IMR-90 (cell line): Measurements from ENCODE around the gene NCBP2L. TPM values are rescaled to one million over a fixed set of nuclear protein-coding genes. Genes with fewer than 3 reads are reported as not detected.

Experiments
- ATAC-seq: fragments of 200-7000 bp; cut with Tn5 transposase; 2 replicates; pipeline ENCODE4 v1.9.1; 2020; ENCODE audit warnings: low read depth, mild to moderate bottlenecking, moderate library complexity
- BruUV-seq: library from RNA; stranded (reverse); fragments of 400-500 nt; replicated peaks from 2 replicates; lab custom pipeline; 2021; lab: Mats Ljungman, UMichigan
- CTCF ChIA-PET: fragments of 300-600 bp; formaldehyde crosslinking; extraction: SDS; loops from one replicate; lab custom pipeline; 2021; ENCODE audit warnings: antibody characterized with exemption; lab: Yijun Ruan, JAX
- POLR2A ChIA-PET: fragments of 300-600 bp; sonication (Branson Sonifier 250); formaldehyde crosslinking; loops from one replicate; lab custom pipeline; 2022; ENCODE audit warnings: antibody characterized with exemption; ENCODE audit not compliant: unreplicated experiment; lab: Charles Lee
- DNase-seq: peaks from one replicate; pipeline ENCODE4 v3.0.0; 2013
- H2AFZ ChIP-seq: replicated peaks from 2 replicates; pipeline ENCODE3; 2013; ENCODE audit warnings: low read length, mild to moderate bottlenecking; ENCODE audit not compliant: poor library complexity
- H2AK5ac ChIP-seq: 2 replicates; pipeline ENCODE4 v1.6.1; 2013; ENCODE audit warnings: low read depth, low read length, inconsistent platforms
- H2AK9ac ChIP-seq: replicated peaks from 2 replicates; pipeline ENCODE3; 2013; ENCODE audit warnings: mild to moderate bottlenecking, low read depth, low read length, moderate library complexity; ENCODE audit not compliant: poor library complexity
- H2BK120ac ChIP-seq: 2 replicates; pipeline ENCODE4 v1.6.1; 2013; ENCODE audit warnings: low read depth, low read length, inconsistent platforms
- H2BK15ac ChIP-seq: 3 replicates; pipeline ENCODE4 v1.6.1; 2013; ENCODE audit warnings: low read depth, low read length, inconsistent platforms
- H2BK20ac ChIP-seq: 2 replicates; pipeline ENCODE4 v1.6.1; 2013; ENCODE audit warnings: low read depth, mild to moderate bottlenecking, inconsistent platforms, low read length, moderate library complexity
- H2BK5ac ChIP-seq: 2 replicates; pipeline ENCODE4 v1.6.1; 2013; ENCODE audit warnings: mild to moderate bottlenecking, low read depth, low read length, inconsistent platforms; ENCODE audit not compliant: poor library complexity, severe bottlenecking
- H3K14ac ChIP-seq: replicated peaks from 2 replicates; pipeline ENCODE4 v1.6.1; 2013; ENCODE audit warnings: low read depth, low read length, inconsistent platforms
- H3K18ac ChIP-seq: 2 replicates; pipeline ENCODE4 v1.6.1; 2013; ENCODE audit warnings: low read depth, low read length, control low read depth
- H3K23ac ChIP-seq: 2 replicates; pipeline ENCODE4 v1.6.1; 2013; ENCODE audit warnings: low read depth, low read length, inconsistent platforms
- H3K27ac ChIP-seq: 2 replicates; pipeline ENCODE4 v1.5.1; 2013; ENCODE audit warnings: mild to moderate bottlenecking, control low read depth, low read length; ENCODE audit not compliant: insufficient read depth
- H3K27me3 ChIP-seq: 2 replicates; pipeline ENCODE4 v1.6.1; 2013; ENCODE audit warnings: low read length; ENCODE audit not compliant: control insufficient read depth, insufficient read depth
- H3K36me3 ChIP-seq: 2 replicates; pipeline ENCODE4 v1.6.1; 2013; ENCODE audit warnings: low read length, mixed read lengths; ENCODE audit not compliant: control insufficient read depth, insufficient read depth
- H3K4ac ChIP-seq: 2 replicates; pipeline ENCODE4 v1.6.1; 2013; ENCODE audit warnings: low read depth, low read length, inconsistent platforms
- H3K4me1 ChIP-seq: 2 replicates; pipeline ENCODE4 v1.6.1; 2013; ENCODE audit warnings: low read length, mixed read lengths; ENCODE audit not compliant: control insufficient read depth, insufficient read depth
- H3K4me2 ChIP-seq: 2 replicates; pipeline ENCODE4 v1.6.1; 2013; ENCODE audit warnings: low read depth, mild to moderate bottlenecking, control low read depth, low read length, moderate library complexity
- H3K4me3 ChIP-seq: 2 replicates; pipeline ENCODE4 v1.5.1; 2013; ENCODE audit warnings: low read depth, mild to moderate bottlenecking, control low read depth, low read length, moderate library complexity; ENCODE audit not compliant: insufficient read depth
- H3K56ac ChIP-seq: 2 replicates; pipeline ENCODE4 v1.6.1; 2013; ENCODE audit warnings: low read length, inconsistent platforms; ENCODE audit not compliant: insufficient read depth; ENCODE audit errors: extremely low read depth
- H3K79me1 ChIP-seq, 2 experiments: 2 replicates each; pipeline ENCODE4 v1.6.1; 2013; ENCODE audit warnings: low read length in 2 of 2, inconsistent platforms in 1 of 2, low read depth in 1 of 2
- H3K9ac ChIP-seq: 2 replicates; pipeline ENCODE4 v1.6.1; 2013; ENCODE audit warnings: low read depth, low read length, control low read depth
- H3K9me1 ChIP-seq: 2 replicates; pipeline ENCODE4 v1.6.1; 2013; ENCODE audit warnings: low read length, inconsistent platforms; ENCODE audit not compliant: insufficient read depth
- H3K9me3 ChIP-seq: 2 replicates; pipeline ENCODE4 v1.6.1; 2013; ENCODE audit warnings: low read length; ENCODE audit not compliant: control insufficient read depth, insufficient read depth
- H4K20me1 ChIP-seq: 2 replicates; pipeline ENCODE4 v1.6.1; 2013; ENCODE audit warnings: low read length, inconsistent platforms; ENCODE audit not compliant: insufficient read depth
- H4K5ac ChIP-seq: 2 replicates; pipeline ENCODE4 v1.6.1; 2013; ENCODE audit warnings: mild to moderate bottlenecking, low read depth, low read length, control low read depth
- H4K8ac ChIP-seq, 2 experiments: 2 replicates each; pipeline ENCODE4 v1.6.1; 2013; ENCODE audit warnings: low read depth in 2 of 2, low read length in 2 of 2, control low read depth in 1 of 2, inconsistent platforms in 1 of 2
- H4K91ac ChIP-seq: 2 replicates; pipeline ENCODE4 v1.6.1; 2013; ENCODE audit warnings: low read depth, low read length, inconsistent platforms; ENCODE audit not compliant: insufficient read depth
- CEBPB ChIP-seq: IDR thresholded peaks from 2 replicates; pipeline ENCODE4 v1.6.1; 2012; ENCODE audit warnings: low read depth, low read length, improper control_type of control experiment
- MAZ ChIP-seq: IDR thresholded peaks from 2 replicates; pipeline ENCODE4 v1.6.1; 2012; ENCODE audit warnings: low read depth, mild to moderate bottlenecking, low read length, improper control_type of control experiment, moderate library complexity, borderline replicate concordance
- MXI1 ChIP-seq: IDR thresholded peaks from 2 replicates; pipeline ENCODE4 v1.6.1; 2012; ENCODE audit warnings: low read depth, mild to moderate bottlenecking, low read length, moderate library complexity, borderline replicate concordance
- NFE2L2 ChIP-seq: fragments of 150-350 bp; IDR thresholded peaks from 2 replicates; pipeline ENCODE4 v1.6.1; 2016; ENCODE audit warnings: low read depth, mild to moderate bottlenecking, low read length
- POLR2A ChIP-seq: IDR thresholded peaks from 2 replicates; pipeline ENCODE4 v1.6.1; 2012; ENCODE audit warnings: mild to moderate bottlenecking, low read depth, low read length
- WGBS, 2 experiments: methylation state at CpG; one replicate each; pipeline versions ENCODE4 v1.1.5 to v1.1.7; 2013; ENCODE audit warnings: missing lambda C conversion rate in 2 of 2; ENCODE audit not compliant: insufficient read length in 1 of 2; ENCODE audit errors: extremely low coverage in 2 of 2; 5-methylcytosine and 5-hydroxymethylcytosine counted together
- dilution Hi-C: fragments of 300-500 bp; cut with HindIII; formaldehyde crosslinking; loops from one replicate; pipeline ENCODE4 v1.14.3; 2018; ENCODE audit warnings: low sequenced_read_pairs; ENCODE audit not compliant: unreplicated experiment
- in situ Hi-C: fragments of 300-500 bp; cut with MboI; formaldehyde crosslinking; loops from 3 replicates; pipeline ENCODE4 v1.14.3; 2019; ENCODE audit warnings: low sequenced_read_pairs, inconsistent platforms, mixed read lengths
- intact Hi-C: fragments of 100-400 bp; cut with micrococcal nuclease; formaldehyde crosslinking; loops from 2 replicates; pipeline ENCODE4 v1.10.0; 2022
- polyA plus RNA-seq, 3 experiments: library from polyadenylated mRNA; depleted of rRNA; stranded (reverse); fragments of >200 nt; gene quantifications; 2 replicates each; pipeline ENCODE4 v1.2.3, GENCODE V29; 2012; ENCODE audit warnings: low replicate concordance in 1 of 3
- total RNA-seq: library from RNA; depleted of rRNA; stranded (reverse); fragments of >200 nt; gene quantifications from 2 replicates; pipeline ENCODE4 v1.2.3, GENCODE V29; 2012
- TF ChIP-seq, protein P1 (sequence below): conservative IDR thresholded peaks from 2 replicates; pipeline ENCODE4 v1.5.1; 2012; ENCODE audit warnings: mild to moderate bottlenecking, low read depth, low read length, improper control_type of control experiment
- TF ChIP-seq, protein P2 (sequence below): fragments of 150-350 bp; IDR thresholded peaks from 2 replicates; pipeline ENCODE4 v1.6.1; 2016; ENCODE audit warnings: low read depth, mild to moderate bottlenecking, low read length, moderate library complexity, borderline replicate concordance

The NCBP2L gene
- total and polyA plus RNA-seq, 2 of the 4 experiments (the other 2 are of a cell fraction), result not detected

DNA sequence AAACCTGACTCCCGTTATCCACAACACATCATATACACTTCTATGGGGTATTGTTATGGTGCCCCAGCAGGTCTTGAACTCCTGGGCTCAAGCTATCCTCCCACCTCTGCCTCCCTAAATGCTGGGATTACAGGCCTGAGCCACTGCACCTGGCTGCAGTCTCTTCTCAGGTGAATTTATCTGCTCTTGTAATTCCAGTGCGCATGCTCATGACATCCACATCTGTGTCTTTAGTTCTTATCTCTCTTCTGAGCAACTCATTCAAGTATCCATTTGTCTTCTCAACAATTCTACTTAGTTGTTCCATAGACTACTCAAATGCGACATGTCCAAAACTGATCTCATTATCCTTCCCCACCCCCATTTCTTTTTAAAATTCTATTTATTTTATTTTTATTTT, 27.6 kb downstream of the NCBP2L start:
- TF ChIP-seq MXI1 (no peak), MAZ (no peak), NFE2L2 (no peak), CEBPB (no peak), POLR2A (no peak)
- TF ChIP-seq, protein P1, sequence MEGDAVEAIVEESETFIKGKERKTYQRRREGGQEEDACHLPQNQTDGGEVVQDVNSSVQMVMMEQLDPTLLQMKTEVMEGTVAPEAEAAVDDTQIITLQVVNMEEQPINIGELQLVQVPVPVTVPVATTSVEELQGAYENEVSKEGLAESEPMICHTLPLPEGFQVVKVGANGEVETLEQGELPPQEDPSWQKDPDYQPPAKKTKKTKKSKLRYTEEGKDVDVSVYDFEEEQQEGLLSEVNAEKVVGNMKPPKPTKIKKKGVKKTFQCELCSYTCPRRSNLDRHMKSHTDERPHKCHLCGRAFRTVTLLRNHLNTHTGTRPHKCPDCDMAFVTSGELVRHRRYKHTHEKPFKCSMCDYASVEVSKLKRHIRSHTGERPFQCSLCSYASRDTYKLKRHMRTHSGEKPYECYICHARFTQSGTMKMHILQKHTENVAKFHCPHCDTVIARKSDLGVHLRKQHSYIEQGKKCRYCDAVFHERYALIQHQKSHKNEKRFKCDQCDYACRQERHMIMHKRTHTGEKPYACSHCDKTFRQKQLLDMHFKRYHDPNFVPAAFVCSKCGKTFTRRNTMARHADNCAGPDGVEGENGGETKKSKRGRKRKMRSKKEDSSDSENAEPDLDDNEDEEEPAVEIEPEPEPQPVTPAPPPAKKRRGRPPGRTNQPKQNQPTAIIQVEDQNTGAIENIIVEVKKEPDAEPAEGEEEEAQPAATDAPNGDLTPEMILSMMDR, result no peak
- TF ChIP-seq, protein P2, sequence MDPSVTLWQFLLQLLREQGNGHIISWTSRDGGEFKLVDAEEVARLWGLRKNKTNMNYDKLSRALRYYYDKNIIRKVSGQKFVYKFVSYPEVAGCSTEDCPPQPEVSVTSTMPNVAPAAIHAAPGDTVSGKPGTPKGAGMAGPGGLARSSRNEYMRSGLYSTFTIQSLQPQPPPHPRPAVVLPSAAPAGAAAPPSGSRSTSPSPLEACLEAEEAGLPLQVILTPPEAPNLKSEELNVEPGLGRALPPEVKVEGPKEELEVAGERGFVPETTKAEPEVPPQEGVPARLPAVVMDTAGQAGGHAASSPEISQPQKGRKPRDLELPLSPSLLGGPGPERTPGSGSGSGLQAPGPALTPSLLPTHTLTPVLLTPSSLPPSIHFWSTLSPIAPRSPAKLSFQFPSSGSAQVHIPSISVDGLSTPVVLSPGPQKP, result no peak
- intact Hi-C loops (no loop called here), in situ Hi-C loops (no loop called here), dilution Hi-C loops (no loop called here)
- Histone ChIP-seq H3K4ac (no peak overlapping the region), H2AFZ (no peak overlapping the region), H3K4me1 (no peaks in the 10 kb centered on the region), H3K4me3 (no peak overlapping the region), H4K8ac (no peak overlapping the region), H3K79me1 (no peaks in the 10 kb centered on the region), H3K56ac (no peak overlapping the region), H2BK5ac (no peak overlapping the region), H4K5ac (no peak overlapping the region), H2AK9ac (no peak overlapping the region), H3K27me3 (no peaks in the 10 kb centered on the region; the same call in 1 of the 2 replicates), H3K9me3 (no peaks in the 10 kb centered on the region), H3K9ac (no peak overlapping the region), H3K14ac (no peak overlapping the region), H3K27ac (no peak overlapping the region), H3K4me2 (no peak overlapping the region), H4K20me1 (no peaks in the 10 kb centered on the region), H2BK15ac (no peak overlapping the region), H3K23ac (no peak overlapping the region), H2BK120ac (no peak overlapping the region), H3K18ac (no peak overlapping the region), H4K91ac (no peak overlapping the region), H3K9me1 (no peaks in the 10 kb centered on the region), H2BK20ac (no peak overlapping the region), H3K36me3 (no peaks in the 10 kb centered on the region), H2AK5ac (no peak overlapping the region)
- DNase-seq (no peak), ATAC-seq (no peak)
- ChIA-PET CTCF (no interaction called here), POLR2A (no interaction called here)
- no TSS peak for BruUV-seq
- 100% methylated on average over 1 of the region's 3 CpGs; no CpG with 5 or more reads in 1 of the 2 experiments for WGBS, 2 experiments
